GM18907 (cell line): Measurements from ENCODE around the gene FBXL7.

Experiments
- ATAC-seq: cut with Tn5 transposase; IDR thresholded peaks from one replicate; pipeline ENCODE4 v1.9.1; 2021; ENCODE audit warnings: mild to moderate bottlenecking, moderate library complexity; ENCODE audit not compliant: unreplicated experiment

Gene FBXL7

GRCh38 chr5:15748266-15748665, 248.3 kb downstream of the FBXL7 start:
- ATAC-seq = no peak

DNA sequence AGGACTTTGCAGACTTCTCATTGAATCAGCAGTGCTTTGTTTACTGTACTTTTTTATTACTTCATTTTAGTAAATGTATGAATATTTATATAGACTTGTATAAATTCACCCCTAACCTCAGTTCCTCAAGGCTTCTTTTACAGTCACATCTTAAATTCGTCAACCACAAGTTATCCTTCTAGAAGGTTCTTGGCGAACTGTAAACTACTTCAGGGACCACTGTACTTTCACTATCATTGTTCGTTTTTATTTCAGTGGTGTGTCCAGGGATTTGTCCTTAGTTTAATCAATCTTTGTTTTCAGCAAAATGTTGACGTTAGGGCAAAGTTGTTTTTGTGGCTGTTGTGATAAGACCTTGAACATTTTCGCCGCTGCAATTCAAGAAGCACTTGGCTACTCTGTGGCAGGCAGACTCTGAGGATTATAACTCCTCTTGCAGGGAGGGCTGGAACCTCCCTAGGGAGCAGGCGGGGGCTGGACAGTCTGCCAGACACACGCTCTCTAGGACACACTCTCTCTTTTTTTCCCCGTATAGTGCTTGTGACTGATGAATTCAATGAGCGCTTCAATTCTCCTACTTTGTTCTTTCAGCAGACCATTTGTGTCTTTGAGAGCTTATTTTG, 252.8 kb downstream of the FBXL7 start:
- ATAC-seq = no peak

DNA sequence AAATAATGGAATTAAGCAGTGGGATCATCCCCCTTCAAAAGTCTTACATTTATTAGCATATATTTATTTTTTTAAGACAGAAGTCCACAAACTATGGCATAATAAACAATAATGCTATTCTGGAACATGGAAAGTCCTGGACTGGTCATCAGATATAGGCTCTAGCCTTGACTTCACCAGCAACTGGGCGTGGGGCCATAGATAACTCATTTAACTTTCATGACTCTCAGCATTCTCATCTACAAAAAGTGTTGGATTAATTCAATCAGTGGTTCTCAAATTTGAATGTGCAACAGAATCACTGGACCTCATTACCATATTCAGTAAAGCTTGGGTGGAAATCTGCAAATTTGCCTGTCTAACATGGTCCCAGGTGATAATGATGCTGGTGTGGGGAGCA, 253.8 kb downstream of the FBXL7 start:
- ATAC-seq = no peak

- ATAC-seq = no peak
These were observed 257.1 kb downstream of the FBXL7 start for GRCh38 chr5:15757103-15757502.

- no peak for ATAC-seq
These were observed 257.6 kb downstream of the FBXL7 start for GRCh38 chr5:15757619-15758018.

GRCh38 chr5:15762668-15763067, 262.7 kb downstream of the FBXL7 start:
- no peak for ATAC-seq

DNA sequence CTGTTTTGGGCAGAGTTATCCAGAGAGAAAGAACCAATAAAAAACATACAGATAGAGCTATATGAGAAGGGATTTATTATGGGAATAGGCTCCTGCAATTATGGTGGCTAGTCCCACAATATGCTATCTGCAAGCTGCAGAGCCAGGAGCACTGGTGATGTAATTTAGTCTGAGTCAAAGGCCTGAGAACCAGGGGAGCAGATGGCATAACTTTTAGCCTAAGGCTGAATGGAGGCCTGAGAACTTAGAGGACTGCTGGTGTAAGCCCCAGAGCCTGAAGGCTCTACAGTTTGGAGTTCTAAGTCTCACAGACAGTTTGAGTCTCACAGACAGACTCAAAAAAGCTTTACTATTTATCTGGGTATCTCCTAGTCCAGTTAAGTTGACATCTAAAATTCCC, 263.8 kb downstream of the FBXL7 start:
- no peak for ATAC-seq

- ATAC-seq = no peak
These were observed 269.0 kb downstream of the FBXL7 start for GRCh38 chr5:15768936-15769335.

DNA sequence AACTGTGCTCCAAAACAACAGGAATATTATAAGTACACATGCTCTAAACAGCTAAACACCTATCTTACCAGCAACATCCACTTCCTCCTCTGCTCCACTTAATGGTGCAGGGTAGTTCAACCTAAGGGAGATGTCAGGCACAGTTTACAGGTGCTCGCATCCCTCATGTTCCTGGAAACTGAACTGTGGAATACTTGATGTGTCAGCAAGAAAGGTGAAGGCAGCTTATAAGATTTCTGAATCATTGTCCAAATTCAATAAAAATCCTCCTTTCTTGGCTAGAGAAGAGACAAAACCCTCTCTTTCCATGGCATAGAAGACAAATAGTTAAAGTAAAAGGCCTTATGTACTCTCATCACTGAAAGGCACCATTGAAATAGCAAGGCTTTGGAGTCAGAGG, 272.2 kb downstream of the FBXL7 start:
- no peak for ATAC-seq

GRCh38 chr5:15774632-15775031, 274.7 kb downstream of the FBXL7 start:
- no peak for ATAC-seq

DNA sequence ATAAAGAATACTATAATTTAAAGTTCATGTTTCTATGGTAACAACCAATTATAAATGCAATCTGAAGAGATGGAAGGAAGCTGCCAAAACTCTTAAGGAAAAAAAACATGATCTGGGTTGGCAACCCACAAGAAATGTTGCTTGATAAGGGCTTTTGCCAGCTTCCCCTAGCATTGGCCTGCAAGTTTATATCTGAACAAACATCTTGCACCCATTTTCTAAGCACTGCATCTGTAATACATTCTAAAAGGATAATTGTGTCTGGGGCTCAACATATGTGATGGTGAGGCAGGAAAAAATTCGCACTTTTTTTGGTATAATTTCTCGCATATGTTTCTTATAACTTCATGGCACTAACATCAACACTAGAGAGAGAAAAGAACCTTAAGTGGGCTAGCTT, 276.4 kb downstream of the FBXL7 start:
- no peak for ATAC-seq

- ATAC-seq = no peak
These were observed 283.8 kb downstream of the FBXL7 start for GRCh38 chr5:15783734-15784133.

DNA sequence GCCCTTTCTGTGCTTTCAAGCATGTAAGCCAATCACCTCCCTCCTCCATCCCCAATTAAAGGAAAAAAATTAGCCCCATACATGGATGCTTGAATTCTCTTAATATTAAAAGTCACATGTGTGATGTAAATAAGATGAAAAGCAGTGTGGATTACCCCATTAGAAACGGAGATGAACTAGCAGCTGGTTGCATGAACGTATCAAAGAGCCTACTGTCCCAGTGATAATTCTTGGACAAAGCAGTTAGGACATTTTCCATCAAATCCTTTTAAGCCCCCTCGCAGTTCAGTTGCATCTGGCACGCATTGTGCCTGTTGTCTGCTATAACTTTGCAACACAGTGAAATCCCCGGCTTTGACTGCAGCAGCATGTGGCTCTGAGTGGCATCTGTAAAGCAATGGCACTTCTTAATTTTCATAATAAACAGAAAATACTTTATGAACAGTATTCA, 285.6 kb downstream of the FBXL7 start:
- ATAC-seq = no peak

GRCh38 chr5:15786326-15786725, 286.3 kb downstream of the FBXL7 start:
- no peak for ATAC-seq

DNA sequence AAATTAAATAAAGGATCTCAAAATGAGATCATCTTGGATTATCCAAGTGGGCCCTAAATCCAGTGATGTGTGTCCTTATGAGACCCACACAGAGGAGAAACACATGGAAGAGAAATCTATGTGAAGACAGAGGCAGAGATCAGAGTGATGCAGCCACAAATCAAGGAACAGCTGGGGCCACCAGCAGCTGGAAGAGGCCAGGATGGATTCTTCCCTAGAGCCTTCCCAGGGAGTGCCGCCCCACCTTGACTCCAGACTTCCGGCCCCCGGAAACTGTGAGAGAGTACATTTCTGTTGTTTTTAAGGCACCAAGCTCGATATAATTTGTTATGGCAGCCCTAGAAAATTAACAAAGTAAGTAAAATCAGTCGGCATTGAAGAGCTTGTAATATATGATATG, 286.9 kb downstream of the FBXL7 start:
- ATAC-seq = no peak

DNA sequence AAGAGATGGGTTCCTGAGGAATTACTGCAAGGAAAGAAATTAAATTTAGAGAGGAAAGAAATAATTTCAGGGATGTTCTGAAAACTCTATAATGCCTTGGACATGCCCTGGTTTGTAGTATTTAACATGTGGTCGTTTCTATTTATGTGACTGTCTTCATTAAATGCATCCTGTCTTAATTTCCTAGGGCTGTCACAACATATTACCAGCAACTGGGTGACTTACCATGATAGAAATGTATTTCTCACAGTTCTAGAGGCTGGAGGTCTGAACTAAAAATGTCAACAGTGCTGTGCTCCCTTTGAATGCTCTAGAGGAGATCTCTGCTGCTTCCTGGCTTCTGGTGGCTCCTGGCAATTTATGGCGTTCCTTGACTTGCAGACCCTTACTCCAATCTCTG, 287.7 kb downstream of the FBXL7 start:
- ATAC-seq = no peak

DNA sequence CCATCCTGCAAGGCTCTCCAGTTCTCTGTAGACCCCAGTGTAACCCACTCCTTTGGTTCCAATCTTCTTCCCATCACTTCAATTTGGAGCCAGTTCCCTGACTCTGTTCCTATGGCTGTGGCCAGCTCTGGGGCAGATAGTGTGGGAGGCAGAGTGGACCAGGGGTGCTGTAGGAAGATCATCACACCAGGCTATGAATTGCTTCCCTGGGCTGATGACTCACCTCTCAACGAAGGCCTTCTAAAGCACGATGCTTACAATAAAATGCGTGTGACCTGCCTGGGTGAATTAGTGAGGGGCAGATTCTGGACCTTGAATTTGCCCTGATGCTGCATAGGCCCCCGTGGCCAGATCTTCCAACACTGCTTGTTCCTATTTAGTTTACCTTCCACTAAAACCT, 289.7 kb downstream of the FBXL7 start:
- ATAC-seq = no peak

DNA sequence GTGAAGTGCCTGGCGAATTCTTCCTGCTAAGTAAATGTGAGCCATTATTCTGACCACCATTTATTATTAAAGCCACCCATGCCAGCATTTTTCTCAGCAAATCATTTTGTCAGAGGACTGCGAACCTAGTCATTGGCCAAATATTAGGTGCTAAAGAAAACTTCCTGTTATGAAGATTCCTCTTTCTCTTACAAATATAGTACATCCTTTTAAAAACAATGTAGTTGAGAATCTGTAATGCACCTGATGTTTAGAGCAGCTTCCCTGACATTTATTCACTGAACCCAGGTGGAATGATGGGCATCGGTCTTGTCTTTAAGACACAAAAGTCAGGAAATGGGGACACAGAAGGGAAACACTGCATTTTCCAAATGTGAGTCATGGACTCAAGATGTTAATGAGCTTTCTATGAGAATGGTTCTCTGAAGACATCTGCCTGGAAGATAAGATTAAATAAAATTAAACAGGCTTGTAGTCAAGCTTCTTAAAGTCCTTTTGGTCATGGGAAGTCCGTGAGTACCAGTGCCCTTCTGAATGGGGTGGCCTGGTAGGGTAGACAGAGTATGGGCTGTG, 290.6 kb downstream of the FBXL7 start:
- no peak for ATAC-seq

GRCh38 chr5:15791274-15791673, 291.3 kb downstream of the FBXL7 start:
- ATAC-seq = no peak

GRCh38 chr5:15791859-15792258, 291.9 kb downstream of the FBXL7 start:
- no peak for ATAC-seq

DNA sequence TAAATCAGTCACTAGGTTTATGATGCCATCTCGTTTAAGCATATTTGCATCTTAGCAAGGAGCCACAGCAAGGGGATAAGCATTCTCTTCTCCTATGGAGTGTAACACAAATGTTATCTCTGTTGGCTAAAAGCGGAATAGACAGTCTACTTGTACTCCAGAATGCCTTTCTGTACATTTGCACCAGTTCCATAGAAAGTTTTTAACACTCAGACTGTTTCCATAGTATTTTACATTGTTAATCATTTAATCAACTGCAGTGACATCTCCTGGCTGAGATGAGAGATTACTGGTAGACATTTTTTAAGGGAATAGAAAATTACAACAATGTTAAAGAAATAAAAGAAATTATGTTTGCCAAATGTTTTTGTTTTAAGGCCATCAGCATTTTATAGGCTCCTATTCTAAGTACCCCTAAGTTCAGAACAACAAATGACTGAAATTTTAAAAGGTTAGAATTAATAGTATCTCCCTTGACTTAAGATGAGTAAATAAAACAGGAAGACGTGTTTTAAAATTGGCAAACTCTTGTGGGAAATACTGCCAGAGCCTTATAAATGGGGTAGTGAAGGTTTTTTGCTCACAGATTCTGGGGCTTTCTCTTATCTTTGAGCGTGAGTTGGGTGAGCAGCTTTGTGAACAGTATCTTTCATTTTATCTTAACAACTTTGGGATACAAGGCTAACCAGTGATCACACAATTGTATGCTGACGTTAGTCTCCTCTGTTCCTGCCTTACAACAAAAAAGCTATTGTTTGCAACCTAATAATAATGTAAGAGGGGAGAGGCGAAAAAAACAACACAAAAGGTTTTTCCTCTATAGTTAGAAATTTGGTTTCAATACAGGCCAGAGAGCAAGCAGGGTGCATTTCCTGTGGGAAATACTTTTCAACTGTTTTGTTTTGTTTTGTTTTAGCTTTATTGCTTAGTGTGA, 294.3 kb downstream of the FBXL7 start:
- no peak for ATAC-seq

DNA sequence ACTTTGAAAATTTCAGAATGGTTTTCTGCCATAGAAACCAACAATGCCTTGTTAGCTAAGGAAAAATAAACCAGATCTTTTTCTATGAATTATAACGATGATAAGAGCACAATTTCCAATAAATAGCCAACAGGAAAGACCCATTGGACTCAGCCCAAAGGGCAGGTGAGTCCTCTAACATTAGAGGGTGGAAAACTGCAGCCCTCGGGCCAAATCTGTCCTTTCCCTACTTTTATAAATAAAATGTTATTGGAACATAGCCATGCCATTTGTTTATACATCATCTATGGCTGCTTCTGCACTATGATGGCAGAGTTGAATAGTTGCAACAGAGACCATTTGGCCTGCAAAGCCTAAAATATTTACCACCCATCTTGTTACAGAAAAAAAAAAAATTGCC, 296.1 kb downstream of the FBXL7 start:
- no peak for ATAC-seq
